ENCODE results near the gene RPS6KA2. TPM values are rescaled to one million over a fixed set of nuclear protein-coding genes. Genes with fewer than 3 reads are reported as not detected.

Gene RPS6KA2
- total RNA-seq, 1 experiment from 2014 or later: 12.3 TPM

DNA sequence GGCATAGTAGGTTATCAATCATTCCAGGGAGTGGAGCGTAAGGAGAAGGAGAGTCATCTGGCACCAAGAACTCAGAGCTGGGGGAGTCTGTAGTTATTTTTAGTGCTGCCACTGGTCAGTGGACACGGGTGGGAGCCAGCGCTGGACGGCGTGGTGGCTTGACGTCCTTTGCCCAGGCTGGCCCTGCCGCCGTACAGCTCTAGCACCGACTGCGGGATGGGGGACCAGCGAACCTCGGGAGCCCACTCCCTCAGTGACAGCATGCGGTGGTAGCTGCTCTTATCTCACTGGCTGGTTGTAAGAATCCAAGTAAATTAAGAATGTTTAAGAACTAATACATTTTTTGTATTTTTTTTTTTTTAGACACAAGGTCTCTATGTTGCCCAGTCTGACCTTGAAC is 32.5 kb upstream of the RPS6KA2 start:
- H3K14ac ChIP-seq (ENCODE audit: insufficient read depth, low read length): no peak overlapping the region
- no peak overlapping the region for H2BK20ac ChIP-seq (ENCODE audit: low read depth, low read length, poor library complexity, severe bottlenecking)
- H3K9ac ChIP-seq (ENCODE audit: extremely low read depth, insufficient read length, low read length): no peak overlapping the region
- no peak overlapping the region for H3K27ac ChIP-seq (ENCODE audit: insufficient read length, low read depth, low read length)
- peaks cover 3% of the 10 kb centered on the region; the same call in 1 of the 2 replicates for H3K27me3 ChIP-seq (ENCODE audit: insufficient read depth, low read length)
- H3K27ac Mint-ChIP-seq: no peak overlapping the region; a peak in 1 of 7 replicates
- H3K36me3 Mint-ChIP-seq (ENCODE audit: insufficient read depth in 1 of 3, low read depth in 3 of 3): no peaks in the 10 kb centered on the region
- peaks cover 2 to 20% of the 10 kb centered on the region in 2 experiments for H3K4me1 Mint-ChIP-seq
- no peak overlapping the region for H3K4me2 ChIP-seq (ENCODE audit: insufficient read depth, insufficient read length, low read length)
- H4K8ac ChIP-seq (replicated peaks; ENCODE audit: insufficient read length, low read depth, low read length): no peak overlapping the region
- H3K56ac ChIP-seq (ENCODE audit: insufficient read length, low read depth, low read length): no peak overlapping the region
- H3K18ac ChIP-seq (ENCODE audit: insufficient read length, low read depth, low read length): no peak overlapping the region
- H3K4me1 ChIP-seq (ENCODE audit: insufficient read depth, low read length): peaks cover 4% of the 10 kb centered on the region; the same call in 1 of the 2 replicates
- H2BK15ac ChIP-seq (ENCODE audit: low read depth, low read length): no peak overlapping the region
- no peaks in the 10 kb centered on the region for H3K9me3 ChIP-seq (ENCODE audit: control insufficient read depth, low read depth, low read length)
- H4K5ac ChIP-seq (ENCODE audit: insufficient read length, low read depth, low read length): no peak overlapping the region
- H3K23me2 ChIP-seq (ENCODE audit: insufficient read length, low read depth, low read length, poor library complexity, severe bottlenecking): no peaks in the 10 kb centered on the region
- no peak overlapping the region for H2BK120ac ChIP-seq (ENCODE audit: low read depth, low read length, poor library complexity, severe bottlenecking)
- no peaks in the 10 kb centered on the region for H3K79me1 ChIP-seq (ENCODE audit: insufficient read depth, low read depth, low read length, poor library complexity, severe bottlenecking)
- DNase-seq: no peak
- H4K20me1 ChIP-seq (ENCODE audit: control insufficient read depth, insufficient read depth, insufficient read length): no peaks in the 10 kb centered on the region
- H2AFZ ChIP-seq (ENCODE audit: low read length): no peak overlapping the region
- no peak overlapping the region for H2BK12ac ChIP-seq (ENCODE audit: insufficient read length, low read depth, low read length)
- no peaks in the 10 kb centered on the region for H3K9me3 Mint-ChIP-seq
- no peak overlapping the region for H3K23ac ChIP-seq (ENCODE audit: insufficient read length, low read depth, low read length)
- no CpG with 5 or more reads among the region's 13 CpGs for WGBS (ENCODE audit: extremely low coverage, insufficient read length, low lambda C conversion rate)
- no peak overlapping the region for H4K91ac ChIP-seq (ENCODE audit: insufficient read length, low read depth, low read length)
- no peak overlapping the region for H2BK5ac ChIP-seq (ENCODE audit: insufficient read length, low read length)
- H3T11ph ChIP-seq (ENCODE audit: low read length): no peak overlapping the region
- H3K4ac ChIP-seq (ENCODE audit: low read depth, low read length): no peak overlapping the region
- no peak for TF ChIP-seq CTCF (conservative IDR thresholded peaks at IDR 0.05)
- no peak overlapping the region for H3K4me3 Mint-ChIP-seq
- peaks cover 6% of the 10 kb centered on the region for H3K27me3 Mint-ChIP-seq (ENCODE audit: low read depth)
- H3K79me2 ChIP-seq (ENCODE audit: insufficient read depth, low read length): no peaks in the 10 kb centered on the region
- no peak overlapping the region for H2AK5ac ChIP-seq (ENCODE audit: insufficient read length, low read length)
